Measurements from ENCODE around the gene MMP2.

MMP2 gene

DNA sequence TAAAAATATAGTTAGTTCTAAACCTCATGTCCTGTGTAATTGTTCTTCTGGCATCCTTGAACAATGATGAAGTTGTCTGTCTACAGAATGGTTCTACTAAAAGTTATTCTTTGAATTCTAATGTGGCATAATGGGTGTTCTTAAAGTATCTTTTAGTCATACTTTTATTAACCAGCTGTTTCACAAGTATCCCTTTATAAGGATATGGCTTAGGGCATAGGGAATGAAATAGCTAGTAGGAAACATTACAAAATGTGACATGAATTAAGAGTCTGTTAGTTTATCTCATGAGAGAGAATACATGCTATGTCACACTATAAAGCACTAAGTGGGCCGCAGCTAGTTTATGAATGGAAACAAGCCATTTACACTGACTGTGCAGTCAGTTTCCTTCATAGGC lies 61.2 kb downstream of the MMP2 start:
- Histone ChIP-seq H2BK120ac (ENCODE audit: low read depth, low read length) (no peak overlapping the region), H2BK12ac (ENCODE audit: low read length) (no peak overlapping the region), H4K8ac (ENCODE audit: low read depth, low read length) (no peak overlapping the region), H3K4me3 (ENCODE audit: low read length in 2 of 2) (no peak overlapping the region), H2BK5ac (ENCODE audit: low read length) (no peak overlapping the region), H4K91ac (ENCODE audit: low read depth, low read length, poor library complexity) (no peak overlapping the region), H2AK5ac (ENCODE audit: low read depth, low read length) (no peak overlapping the region), H3K4me2 (ENCODE audit: insufficient read depth, low read length, poor library complexity, severe bottlenecking) (no peak overlapping the region), H3K14ac (ENCODE audit: low read length) (no peak overlapping the region), H3K4ac (ENCODE audit: low read length) (no peak overlapping the region), H3K23ac (ENCODE audit: low read depth, low read length, poor library complexity) (no peak overlapping the region), H3K9ac (ENCODE audit: low read depth, low read length, poor library complexity) (no peak overlapping the region), H3K18ac (ENCODE audit: low read length) (no peak overlapping the region), H3K27ac (replicated peaks; ENCODE audit: low read length) (no peak overlapping the region), H3K79me1 (ENCODE audit: low read depth, low read length) (no peaks in the 10 kb centered on the region), H3K36me3 (replicated peaks in 1 of 2; ENCODE audit: control insufficient read depth in 2 of 2, insufficient read depth in 2 of 2, low read length in 2 of 2) (no peaks in the 10 kb centered on the region), H2AFZ (ENCODE audit: low read length) (no peak overlapping the region), H2BK15ac (ENCODE audit: low read length) (no peak overlapping the region), H3K9me3 (replicated peaks in 1 of 2; ENCODE audit: control insufficient read depth in 2 of 2, insufficient read depth in 1 of 2, low read depth in 1 of 2, low read length in 2 of 2) (no peaks in the 10 kb centered on the region), H3K4me1 (ENCODE audit: control insufficient read depth in 2 of 2, insufficient read depth in 1 of 2, low read depth in 1 of 2, low read length in 2 of 2) (peaks cover 0 to 2% of the 10 kb centered on the region in 2 donors), H3K27me3 (ENCODE audit: control insufficient read depth in 3 of 3, insufficient read depth in 3 of 3, low read depth in 1 of 3, low read length in 3 of 3) (no peaks in the 10 kb centered on the region)
- WGBS, 2 donors (ENCODE audit: extremely low coverage in 2 of 2, insufficient read length in 2 of 2, insufficient replicate concordance in 1 of 2), result no CpG with 5 or more reads among the region's 1 CpG
- DNase-seq (ENCODE audit: low spot score), result no peak

DNA sequence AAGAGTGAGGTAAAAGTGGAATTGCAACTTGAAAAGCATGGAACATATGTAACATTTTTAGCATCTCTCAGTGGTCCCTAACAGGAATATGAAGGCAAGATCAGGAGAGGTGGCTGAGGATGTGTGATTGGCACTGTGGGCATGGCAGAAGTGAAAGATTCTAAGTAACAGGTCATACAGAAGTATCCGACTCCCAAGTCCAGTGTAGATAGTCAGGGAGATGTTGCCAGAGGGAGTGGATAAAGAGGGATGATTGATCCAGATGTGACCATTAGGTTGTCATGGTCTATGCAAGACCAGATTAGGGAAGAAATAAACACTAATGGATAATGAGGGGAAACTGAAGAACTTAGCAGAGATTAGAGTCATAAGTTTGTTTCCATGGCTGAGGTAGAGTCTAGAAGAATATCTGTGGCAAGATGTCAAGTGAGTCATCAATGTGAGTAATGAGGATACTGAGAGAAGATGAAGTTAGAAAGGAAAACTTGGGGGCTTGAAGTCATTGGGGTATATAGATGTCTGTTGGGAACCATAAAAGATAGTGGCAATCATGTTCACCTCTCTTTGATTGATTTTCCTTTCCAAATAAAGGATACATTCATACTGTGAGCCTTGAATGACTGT lies 63.6 kb downstream of the MMP2 start:
- no peak overlapping the region for H3K4ac ChIP-seq (ENCODE audit: low read length)
- H3K9me3 ChIP-seq (replicated peaks in 1 of 2; ENCODE audit: control insufficient read depth in 2 of 2, insufficient read depth in 1 of 2, low read depth in 1 of 2, low read length in 2 of 2), result no peaks in the 10 kb centered on the region
- no peak overlapping the region for H2AFZ ChIP-seq (ENCODE audit: low read length)
- no peak overlapping the region for H3K23ac ChIP-seq (ENCODE audit: low read depth, low read length, poor library complexity)
- no peak for DNase-seq (ENCODE audit: low spot score)
- WGBS, 2 donors (ENCODE audit: extremely low coverage in 2 of 2, insufficient read length in 2 of 2, insufficient replicate concordance in 1 of 2), result no CpG with 5 or more reads among the region's 1 CpG
- H3K36me3 ChIP-seq (replicated peaks in 1 of 2; ENCODE audit: control insufficient read depth in 2 of 2, insufficient read depth in 2 of 2, low read length in 2 of 2), result no peaks in the 10 kb centered on the region
- H3K9ac ChIP-seq (ENCODE audit: low read depth, low read length, poor library complexity), result no peak overlapping the region
- no peak overlapping the region for H3K27ac ChIP-seq (replicated peaks; ENCODE audit: low read length)
- H3K27me3 ChIP-seq (ENCODE audit: control insufficient read depth in 3 of 3, insufficient read depth in 3 of 3, low read depth in 1 of 3, low read length in 3 of 3), result no peaks in the 10 kb centered on the region
- H4K91ac ChIP-seq (ENCODE audit: low read depth, low read length, poor library complexity), result no peak overlapping the region
- no peak overlapping the region for H3K18ac ChIP-seq (ENCODE audit: low read length)
- H2BK12ac ChIP-seq (ENCODE audit: low read length), result no peak overlapping the region
- no peak overlapping the region for H3K4me2 ChIP-seq (ENCODE audit: insufficient read depth, low read length, poor library complexity, severe bottlenecking)
- no peak overlapping the region for H2BK15ac ChIP-seq (ENCODE audit: low read length)
- no peak overlapping the region for H2BK5ac ChIP-seq (ENCODE audit: low read length)
- H2AK5ac ChIP-seq (ENCODE audit: low read depth, low read length), result no peak overlapping the region
- H3K4me3 ChIP-seq (ENCODE audit: low read length in 2 of 2), result no peak overlapping the region
- H2BK120ac ChIP-seq (ENCODE audit: low read depth, low read length), result no peak overlapping the region
- H3K79me1 ChIP-seq (ENCODE audit: low read depth, low read length), result no peaks in the 10 kb centered on the region
- no peak overlapping the region for H4K8ac ChIP-seq (ENCODE audit: low read depth, low read length)
- no peak overlapping the region for H3K14ac ChIP-seq (ENCODE audit: low read length)
- peaks cover 0 to 2% of the 10 kb centered on the region in 2 donors for H3K4me1 ChIP-seq (ENCODE audit: control insufficient read depth in 2 of 2, insufficient read depth in 1 of 2, low read depth in 1 of 2, low read length in 2 of 2)

DNA sequence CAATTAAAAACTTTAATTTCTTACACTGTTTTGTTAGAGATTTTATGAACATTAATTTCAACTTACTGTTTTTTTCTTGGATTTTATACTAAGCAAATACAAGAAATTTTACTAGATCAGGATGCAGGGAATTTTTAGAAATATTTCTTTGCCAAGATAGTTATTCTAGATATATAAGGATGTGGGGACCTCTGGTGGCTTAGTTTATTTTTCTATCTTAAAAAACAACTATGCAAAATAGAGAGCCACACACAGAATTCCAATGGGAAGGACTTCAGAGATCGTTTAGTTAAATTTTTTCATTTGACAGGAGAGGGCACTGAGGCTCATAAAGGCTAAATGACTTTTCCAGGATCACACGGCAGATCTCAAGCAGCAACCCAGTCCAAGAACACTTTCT lies 64.5 kb downstream of the MMP2 start:
- no peak overlapping the region for H3K9ac ChIP-seq (ENCODE audit: low read depth, low read length, poor library complexity)
- H3K4ac ChIP-seq (ENCODE audit: low read length), result no peak overlapping the region
- no peak for DNase-seq (ENCODE audit: low spot score)
- no peaks in the 10 kb centered on the region for H3K27me3 ChIP-seq (ENCODE audit: control insufficient read depth in 3 of 3, insufficient read depth in 3 of 3, low read depth in 1 of 3, low read length in 3 of 3)
- H3K14ac ChIP-seq (ENCODE audit: low read length), result no peak overlapping the region
- no peaks in the 10 kb centered on the region for H3K9me3 ChIP-seq (replicated peaks in 1 of 2; ENCODE audit: control insufficient read depth in 2 of 2, insufficient read depth in 1 of 2, low read depth in 1 of 2, low read length in 2 of 2)
- no peak overlapping the region for H3K4me3 ChIP-seq (ENCODE audit: low read length in 2 of 2)
- H3K79me1 ChIP-seq (ENCODE audit: low read depth, low read length), result no peaks in the 10 kb centered on the region
- WGBS, 2 donors (ENCODE audit: extremely low coverage in 2 of 2, insufficient read length in 2 of 2, insufficient replicate concordance in 1 of 2), result no CpG with 5 or more reads among the region's 2 CpGs
- no peak overlapping the region for H4K91ac ChIP-seq (ENCODE audit: low read depth, low read length, poor library complexity)
- H3K36me3 ChIP-seq (replicated peaks in 1 of 2; ENCODE audit: control insufficient read depth in 2 of 2, insufficient read depth in 2 of 2, low read length in 2 of 2), result no peaks in the 10 kb centered on the region
- H3K27ac ChIP-seq (replicated peaks; ENCODE audit: low read length), result no peak overlapping the region
- H2BK120ac ChIP-seq (ENCODE audit: low read depth, low read length), result no peak overlapping the region
- H2BK5ac ChIP-seq (ENCODE audit: low read length), result no peak overlapping the region
- no peak overlapping the region for H3K23ac ChIP-seq (ENCODE audit: low read depth, low read length, poor library complexity)
- no peak overlapping the region for H2AFZ ChIP-seq (ENCODE audit: low read length)
- no peak overlapping the region for H2AK5ac ChIP-seq (ENCODE audit: low read depth, low read length)
- H2BK12ac ChIP-seq (ENCODE audit: low read length), result no peak overlapping the region
- H3K18ac ChIP-seq (ENCODE audit: low read length), result no peak overlapping the region
- H3K4me1 ChIP-seq (ENCODE audit: control insufficient read depth in 2 of 2, insufficient read depth in 1 of 2, low read depth in 1 of 2, low read length in 2 of 2), result peaks cover 0 to 2% of the 10 kb centered on the region in 2 donors
- H2BK15ac ChIP-seq (ENCODE audit: low read length), result no peak overlapping the region
- no peak overlapping the region for H3K4me2 ChIP-seq (ENCODE audit: insufficient read depth, low read length, poor library complexity, severe bottlenecking)
- H4K8ac ChIP-seq (ENCODE audit: low read depth, low read length), result no peak overlapping the region

DNA sequence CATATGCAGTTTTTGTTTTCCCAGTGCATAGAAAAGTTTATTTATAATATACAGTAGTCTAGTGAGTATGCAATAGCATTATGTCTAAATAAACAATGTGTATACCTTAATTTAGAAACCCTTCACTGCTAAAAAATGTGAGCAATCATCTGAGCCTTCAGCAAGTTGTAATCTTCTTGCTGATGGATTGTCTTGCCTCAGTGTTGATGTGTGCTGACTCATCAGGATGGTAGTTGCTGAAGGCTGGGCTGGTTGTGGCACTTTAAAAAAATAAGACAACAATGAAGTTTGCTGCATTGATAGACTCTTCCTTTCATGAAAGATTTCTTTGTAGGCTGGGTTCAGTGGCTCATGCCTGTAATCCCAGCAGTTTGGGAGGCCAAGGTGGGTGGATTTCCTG lies 73.6 kb downstream of the MMP2 start:
- Histone ChIP-seq H3K27ac (replicated peaks; ENCODE audit: low read length) (no peak overlapping the region), H4K8ac (ENCODE audit: low read depth, low read length) (no peak overlapping the region)
- DNase-seq (ENCODE audit: low spot score), result no peak

More for the DNA sequence above, 73.6 kb downstream of the MMP2 start:
- H2AFZ ChIP-seq (ENCODE audit: low read length), result no peak overlapping the region
- no peak overlapping the region for H3K14ac ChIP-seq (ENCODE audit: low read length)
- no peak overlapping the region for H2BK15ac ChIP-seq (ENCODE audit: low read length)
- H3K9me3 ChIP-seq (replicated peaks in 1 of 2; ENCODE audit: control insufficient read depth in 2 of 2, insufficient read depth in 1 of 2, low read depth in 1 of 2, low read length in 2 of 2), result peaks cover 0 to 8% of the 10 kb centered on the region in 2 donors
- no peak overlapping the region for H4K91ac ChIP-seq (ENCODE audit: low read depth, low read length, poor library complexity)
- H3K9ac ChIP-seq (ENCODE audit: low read depth, low read length, poor library complexity), result no peak overlapping the region
- H2AK5ac ChIP-seq (ENCODE audit: low read depth, low read length), result no peak overlapping the region
- H3K36me3 ChIP-seq (replicated peaks in 1 of 2; ENCODE audit: control insufficient read depth in 2 of 2, insufficient read depth in 2 of 2, low read length in 2 of 2), result no peaks in the 10 kb centered on the region
- no peaks in the 10 kb centered on the region for H3K4me1 ChIP-seq (ENCODE audit: control insufficient read depth in 2 of 2, insufficient read depth in 1 of 2, low read depth in 1 of 2, low read length in 2 of 2)
- H2BK12ac ChIP-seq (ENCODE audit: low read length), result no peak overlapping the region
- H3K4me3 ChIP-seq (ENCODE audit: low read length in 2 of 2), result no peak overlapping the region
- H3K27me3 ChIP-seq (ENCODE audit: control insufficient read depth in 3 of 3, insufficient read depth in 3 of 3, low read depth in 1 of 3, low read length in 3 of 3), result no peaks in the 10 kb centered on the region
- H3K4ac ChIP-seq (ENCODE audit: low read length), result no peak overlapping the region
- no peak overlapping the region for H3K4me2 ChIP-seq (ENCODE audit: insufficient read depth, low read length, poor library complexity, severe bottlenecking)
- H2BK5ac ChIP-seq (ENCODE audit: low read length), result no peak overlapping the region
- no peaks in the 10 kb centered on the region for H3K79me1 ChIP-seq (ENCODE audit: low read depth, low read length)
- no peak overlapping the region for H3K18ac ChIP-seq (ENCODE audit: low read length)
- H2BK120ac ChIP-seq (ENCODE audit: low read depth, low read length), result no peak overlapping the region
- H3K23ac ChIP-seq (ENCODE audit: low read depth, low read length, poor library complexity), result no peak overlapping the region
